Activated CD4-positive, alpha-beta T cell treated with anti-CD3 and anti-CD28 coated beads, Interleukin-2, amount 50 U/mL, for 16 hours (primary cell): ENCODE measurements around the gene OSBPL7.

Experiments
- DNase-seq: peaks from one replicate; pipeline ENCODE4 v3.0.0-alpha.2; 2020

The OSBPL7 gene

GRCh38 chr17:47821424-47822391 lies at the start of gene OSBPL7:
TSS of gene OSBPL7 (minus strand) at chr17:47821794. CDS start at chr17:47820278, 1,516 bp downstream.
- DNase-seq: peak; percentile 84

DNA sequence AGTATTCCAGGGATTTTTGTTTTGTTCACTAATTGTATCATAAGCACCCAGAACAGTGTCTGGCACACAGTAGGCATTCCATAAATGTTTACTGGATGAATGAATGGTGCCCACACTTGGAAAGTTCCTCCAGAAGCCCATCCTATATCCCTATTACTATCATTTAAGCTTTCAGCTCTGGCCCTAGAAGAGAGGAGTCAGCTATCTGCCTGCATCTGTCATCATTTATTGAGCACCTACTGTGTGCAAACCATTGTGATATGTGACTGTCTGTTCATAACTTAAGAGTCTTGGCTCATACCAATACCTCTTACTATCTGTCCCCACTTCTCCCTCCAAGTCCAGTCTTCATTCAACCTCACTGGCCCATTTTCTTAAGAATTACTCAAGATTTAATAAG lies 49.5 kb upstream of the OSBPL7 start:
- no peak for DNase-seq

- DNase-seq: no peak
Observed at GRCh38 chr17:47870056-47870455, 48.5 kb upstream of the OSBPL7 start.

DNA sequence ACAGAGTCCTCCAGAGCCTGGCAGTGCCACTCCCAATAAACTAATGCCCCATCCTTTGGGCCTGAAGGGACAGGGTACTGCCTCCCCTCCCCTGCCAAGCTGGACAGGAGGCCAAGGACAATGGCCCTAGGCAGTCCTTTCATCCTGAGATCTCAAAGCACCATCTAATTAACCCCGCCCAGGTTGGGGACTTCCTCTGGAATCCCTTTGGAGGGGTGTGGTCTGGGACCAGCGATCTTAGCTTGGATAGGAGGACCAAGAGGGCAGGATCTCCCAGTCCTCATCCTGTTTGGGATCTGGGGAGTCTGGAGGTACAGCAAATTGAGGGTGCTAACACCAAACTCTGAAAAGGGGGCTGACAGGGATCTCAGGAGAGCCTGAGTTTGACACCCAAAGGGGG lies 47.5 kb upstream of the OSBPL7 start:
- DNase-seq: no peak

DNA sequence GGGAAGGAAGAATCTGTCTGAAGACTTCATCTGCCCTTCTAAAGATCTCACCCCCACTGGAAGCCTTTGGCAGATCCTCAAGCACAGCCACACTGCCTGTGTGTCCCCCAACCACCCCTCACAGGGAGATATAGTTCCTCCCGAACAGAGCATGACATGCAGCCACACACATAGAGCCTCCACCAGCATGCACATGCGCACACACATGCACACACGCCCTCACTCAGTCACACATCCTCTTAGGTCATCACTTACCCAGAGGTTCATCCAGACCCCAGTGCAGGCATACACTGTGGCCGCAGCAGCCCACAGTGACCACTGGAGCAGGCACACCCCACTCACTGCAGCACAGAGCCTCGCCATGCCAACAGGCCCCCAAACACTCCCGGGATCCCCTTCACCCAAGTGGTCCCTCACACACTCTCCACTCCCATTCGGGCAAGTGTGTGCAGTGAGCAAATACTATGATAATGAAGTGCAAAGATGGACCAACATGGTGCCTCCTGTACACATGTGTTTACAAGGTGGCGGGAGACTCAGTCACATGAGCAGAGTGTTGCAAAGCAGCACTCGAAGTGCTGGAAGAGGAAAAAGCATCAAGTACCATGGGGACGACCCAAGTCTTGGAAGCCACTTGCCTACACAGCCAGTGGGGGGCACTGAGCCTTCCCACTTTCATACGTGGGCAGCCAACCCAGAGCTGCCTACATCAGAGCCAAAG lies 46.4 kb upstream of the OSBPL7 start:
- no peak for DNase-seq

DNA sequence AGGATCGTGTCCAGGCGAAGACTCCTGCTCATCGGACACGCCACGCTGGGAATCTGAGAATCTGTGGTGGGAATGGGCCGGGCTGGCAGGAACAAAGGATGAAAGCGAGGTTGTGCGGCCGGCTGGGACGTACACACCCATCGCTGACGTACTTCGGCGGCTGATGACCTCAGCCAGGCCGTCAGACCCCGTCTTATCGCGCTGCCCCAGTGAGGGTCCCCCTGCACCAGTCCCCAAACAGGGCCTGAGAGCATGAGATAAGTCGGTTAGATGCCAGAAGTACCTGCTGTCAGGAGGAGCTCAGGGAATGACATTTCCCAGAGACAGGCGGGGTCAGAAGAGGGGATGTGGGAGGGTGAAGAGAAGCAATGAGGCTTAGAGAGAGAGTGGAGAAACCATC lies 45.3 kb upstream of the OSBPL7 start:
- DNase-seq: no peak

- DNase-seq: peak; percentile 65
Observed at GRCh38 chr17:47864791-47865216, 43.2 kb upstream of the OSBPL7 start.

DNA sequence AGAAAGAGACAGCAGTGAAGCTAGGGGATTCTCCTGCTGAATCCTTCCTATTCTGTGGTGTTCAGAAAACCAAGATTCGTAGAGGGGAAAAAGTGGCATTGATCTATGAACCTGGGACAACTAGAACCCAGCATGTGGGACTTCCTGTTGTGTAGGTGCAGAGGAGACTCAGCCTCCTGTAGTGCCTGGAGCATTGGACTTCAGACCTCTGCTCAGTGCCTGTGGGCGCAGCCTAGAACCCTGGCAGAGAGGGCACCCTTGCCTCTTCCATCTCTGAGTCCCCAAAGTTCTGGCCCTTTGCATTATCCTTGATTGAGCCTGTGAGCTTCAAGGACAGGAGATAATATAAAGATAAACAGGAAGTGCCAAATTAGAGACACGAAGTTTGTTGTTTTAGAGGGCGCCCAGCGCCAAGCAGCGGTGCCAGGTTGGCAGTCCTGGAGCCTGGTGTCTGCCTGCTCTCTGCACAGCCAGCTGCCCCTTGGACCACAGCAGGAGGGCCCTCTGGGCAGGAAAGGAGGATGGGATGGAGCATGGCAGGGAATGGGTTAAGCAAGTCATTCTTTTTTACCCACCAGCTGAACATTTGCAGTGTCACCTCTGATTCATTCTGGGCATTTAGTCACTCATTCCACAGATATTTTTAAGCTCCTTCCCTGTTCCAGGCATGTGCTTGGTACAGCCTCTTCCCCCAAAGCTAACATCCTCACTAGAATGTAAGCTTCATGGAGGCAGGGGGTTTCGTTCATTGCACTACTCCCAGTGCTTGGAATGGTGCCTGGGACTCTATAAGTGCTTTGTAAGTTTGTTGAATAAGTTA lies 41.2 kb upstream of the OSBPL7 start:
- DNase-seq: no peak

DNA sequence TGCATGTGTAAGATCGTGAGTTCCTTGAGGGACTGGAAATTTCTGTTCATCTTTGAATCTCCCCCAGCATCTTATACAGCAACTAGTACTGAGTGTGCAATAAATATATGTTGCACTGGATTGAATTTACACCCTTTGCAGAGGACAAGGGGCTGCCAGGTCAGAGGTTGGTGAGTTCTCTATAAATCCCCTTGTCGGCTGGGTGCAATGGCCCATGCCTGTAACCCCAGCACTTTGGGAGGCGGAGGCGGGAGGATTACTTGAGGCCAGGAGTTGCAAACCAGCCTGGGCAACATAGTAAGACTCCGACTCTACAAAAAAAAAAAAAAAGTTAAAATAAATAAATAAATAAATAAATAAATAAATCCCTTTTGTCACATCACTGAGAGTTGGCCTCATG lies 38.8 kb upstream of the OSBPL7 start:
- DNase-seq: no peak

DNA sequence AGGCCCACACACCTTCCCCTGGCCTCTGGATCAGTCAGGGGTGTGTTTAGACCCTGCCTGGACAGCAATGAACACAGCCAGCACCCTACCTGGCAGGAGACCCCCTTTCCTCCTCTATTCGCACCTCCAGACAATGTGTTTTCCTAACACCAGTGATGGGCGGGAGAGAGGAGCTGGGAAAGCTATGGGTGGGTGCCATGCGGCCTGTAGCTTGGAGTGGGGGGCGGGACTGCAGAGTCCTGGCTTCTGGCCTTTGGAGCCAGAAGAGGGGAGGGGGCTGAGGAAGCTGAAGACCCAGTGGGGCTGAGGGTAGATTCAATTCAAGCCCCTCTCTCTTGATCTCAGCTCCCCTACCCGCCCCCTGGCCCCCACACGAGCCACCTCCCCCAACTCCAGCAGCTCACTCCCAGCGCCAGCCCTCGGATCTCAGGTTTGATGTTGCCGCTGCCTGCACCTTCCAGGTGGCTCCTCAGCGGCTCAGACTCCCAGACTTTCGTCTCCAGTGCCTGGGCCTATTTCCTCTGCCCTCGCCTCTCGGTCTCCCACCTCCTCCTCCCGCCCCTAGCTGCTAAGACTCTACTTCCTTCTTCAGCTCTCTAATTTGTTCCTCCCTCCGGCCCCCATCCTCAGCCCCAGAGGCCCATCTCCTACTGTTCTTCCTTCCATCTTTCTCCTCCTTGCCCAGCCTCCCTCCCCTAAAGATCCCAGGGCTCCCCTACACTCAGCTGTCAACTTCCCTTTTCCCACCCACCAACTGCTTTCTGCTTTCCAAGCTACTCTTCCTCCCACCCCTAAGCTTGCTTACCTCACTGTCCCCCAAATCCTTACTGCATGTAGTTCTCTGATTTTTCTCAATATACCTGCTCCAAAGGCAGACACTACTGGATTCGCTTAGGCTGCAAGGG lies 36.2 kb upstream of the OSBPL7 start:
- no peak for DNase-seq

- DNase-seq: no peak
Observed at GRCh38 chr17:47856830-47857229, 35.2 kb upstream of the OSBPL7 start.

GRCh38 chr17:47855737-47856136 lies 34.1 kb upstream of the OSBPL7 start:
- DNase-seq: no peak

DNA sequence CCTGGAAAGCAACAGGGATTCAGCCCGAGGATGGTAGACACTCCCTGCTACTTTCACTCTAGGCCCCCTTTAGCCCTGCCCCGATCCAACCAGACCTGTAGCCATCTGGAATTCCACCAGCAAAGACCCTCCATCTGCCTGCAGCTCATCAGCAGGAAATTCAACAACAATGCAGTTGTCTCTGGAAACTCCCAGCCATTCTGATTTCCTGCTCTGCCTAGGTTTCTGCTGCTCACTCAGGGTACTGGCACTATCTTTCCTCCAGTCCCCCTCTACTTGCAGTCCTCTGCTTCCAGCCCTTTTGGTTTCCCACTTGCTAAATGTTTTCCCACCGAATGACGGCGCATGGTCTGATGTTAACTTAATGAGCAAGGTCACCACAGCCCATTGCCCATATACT lies 32.0 kb upstream of the OSBPL7 start:
- DNase-seq: no peak

DNA sequence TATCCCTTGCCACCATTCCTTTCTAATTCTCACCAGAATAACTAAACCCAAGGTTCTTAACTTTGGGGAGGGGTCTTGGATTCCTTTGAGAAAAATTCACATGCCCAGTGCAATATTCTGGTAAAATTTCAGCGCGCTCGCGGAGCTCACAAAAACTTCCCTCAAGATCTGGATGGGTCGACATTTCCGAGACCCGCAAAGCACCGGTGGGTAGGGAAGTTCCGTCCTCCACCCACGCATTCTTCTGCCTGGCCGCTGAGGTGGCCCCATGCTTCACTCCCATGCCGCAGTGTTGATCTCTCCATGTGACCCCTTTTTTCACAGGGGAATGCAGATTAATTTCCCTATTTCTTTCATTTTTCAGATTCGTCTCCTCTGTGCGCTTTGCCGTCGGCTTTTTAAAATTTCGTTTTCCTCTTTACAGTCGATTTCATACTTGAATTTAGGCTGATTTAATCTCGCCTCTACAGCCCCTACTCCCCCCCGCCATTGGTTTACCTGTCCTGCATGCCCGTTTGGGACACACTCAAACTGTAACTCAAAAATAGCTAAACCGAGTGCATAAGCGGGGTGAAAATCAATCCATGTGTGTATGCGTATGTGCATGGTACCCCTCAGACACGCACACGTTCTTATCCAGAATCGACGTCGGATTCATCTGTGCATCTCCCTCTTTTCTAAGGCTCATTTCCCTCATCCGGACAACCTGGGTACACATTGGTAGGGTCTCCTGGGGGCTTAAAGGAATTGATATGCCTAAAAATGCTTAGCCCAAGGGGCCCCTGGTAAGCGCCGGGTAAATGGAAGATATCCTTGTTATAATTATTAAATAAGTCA lies 30.7 kb upstream of the OSBPL7 start:
- no peak for DNase-seq

DNA sequence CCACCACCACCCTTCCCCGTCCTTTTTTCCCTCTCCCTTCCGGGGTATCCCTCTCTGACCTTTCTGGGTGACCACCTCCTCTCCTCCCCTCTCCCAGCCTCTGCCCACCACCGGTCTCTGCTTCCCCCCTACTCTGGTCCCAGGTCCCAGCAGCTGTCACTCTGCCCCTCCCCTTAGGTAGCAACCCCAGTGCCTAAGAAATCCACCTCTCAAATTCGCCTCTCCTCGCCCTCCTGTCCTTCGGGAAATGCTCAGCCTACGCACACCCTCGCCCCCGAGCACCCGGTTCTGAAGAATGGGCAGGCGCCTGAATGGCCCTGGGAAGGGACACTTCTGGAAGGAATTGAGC lies 30.1 kb upstream of the OSBPL7 start:
- no peak for DNase-seq

- peak; percentile 38 for DNase-seq
Observed at GRCh38 chr17:47850692-47851573, 29.3 kb upstream of the OSBPL7 start, which contains the start of gene SP6. TSS of gene SP6 (minus strand) at chr17:47851163. CDS start at chr17:47848429, 2,734 bp downstream.

DNA sequence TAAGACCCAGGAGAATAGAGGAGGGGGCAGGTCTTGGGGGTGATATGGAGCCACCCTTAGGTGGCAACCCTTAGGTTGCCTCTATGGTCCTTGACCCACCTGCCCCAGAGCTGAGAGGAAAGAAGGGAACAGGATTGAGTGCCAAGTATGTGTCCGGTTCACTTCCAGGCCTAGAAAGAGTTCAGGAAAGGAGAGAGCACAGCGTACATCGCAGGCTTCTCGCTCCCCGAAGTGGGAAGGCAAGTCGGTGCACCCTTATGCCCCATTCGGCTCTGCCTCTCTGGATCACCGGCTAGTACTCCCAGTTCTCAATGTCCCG lies 28.7 kb upstream of the OSBPL7 start:
- DNase-seq: no peak

DNA sequence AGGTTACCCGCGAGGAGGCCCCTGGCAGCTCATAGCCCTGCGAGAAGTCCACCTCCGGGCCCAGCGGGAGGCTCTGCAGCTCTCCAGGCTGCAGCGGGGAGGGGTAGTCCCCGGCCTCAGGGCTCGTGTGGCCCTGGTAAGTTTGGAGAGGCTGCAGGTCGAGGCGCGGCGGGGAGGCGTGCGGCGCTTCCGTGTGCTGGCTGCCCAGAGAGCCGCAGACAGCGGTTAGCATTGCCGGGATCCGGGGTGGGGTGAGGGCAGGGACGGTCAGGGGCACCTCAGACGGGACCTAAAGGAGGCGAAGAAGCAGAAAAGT lies 26.6 kb upstream of the OSBPL7 start:
- no peak for DNase-seq

DNA sequence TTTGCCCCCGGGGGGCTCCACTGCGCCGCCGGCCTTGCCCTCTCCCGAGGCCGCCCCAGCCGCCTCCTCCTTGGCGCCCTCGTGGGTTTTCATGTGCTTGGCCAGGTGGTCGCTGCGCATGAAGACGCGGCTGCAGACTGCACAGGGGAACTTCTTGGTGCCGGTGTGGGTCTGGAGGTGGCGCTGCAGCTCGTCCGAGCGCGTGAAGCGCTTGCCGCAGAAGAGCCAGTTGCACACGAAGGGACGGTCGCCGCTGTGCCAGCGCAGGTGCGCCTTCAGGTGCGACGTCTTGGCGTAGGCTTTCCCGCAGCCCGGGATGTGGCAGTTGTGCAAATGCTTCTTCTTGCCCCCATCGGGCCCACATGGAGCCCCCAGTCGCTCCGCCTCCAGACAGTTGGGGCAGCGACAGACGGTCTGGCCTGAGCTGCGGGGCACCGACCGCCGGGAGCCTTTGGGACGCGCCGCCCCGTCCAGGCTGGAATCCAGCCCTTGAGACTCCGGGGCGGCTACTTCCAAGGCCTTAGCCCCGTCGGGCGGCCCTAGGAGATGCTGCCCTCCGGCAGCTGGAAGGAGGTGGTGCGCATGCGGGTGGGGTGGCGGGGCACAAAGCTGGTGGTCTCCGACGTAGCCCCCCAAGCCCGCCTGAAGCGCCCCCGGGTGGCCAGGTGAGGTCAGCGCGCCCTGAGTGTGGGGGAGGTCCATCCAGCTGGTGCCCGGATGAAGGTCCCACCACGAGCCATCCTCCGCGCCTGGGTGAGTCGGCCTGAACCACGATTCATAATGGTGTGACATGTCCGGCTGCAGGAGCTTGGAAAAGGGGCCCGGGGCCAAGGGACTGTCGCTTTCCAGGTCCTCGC lies 26.0 kb upstream of the OSBPL7 start:
- peak; percentile 23 for DNase-seq
